GM06990 (cell line): Measurements from ENCODE around the gene NRIP2.

Source experiments
- DNase-seq: peaks from one replicate; pipeline ENCODE4 v3.0.0-alpha.2; 2011; ENCODE audit not compliant: insufficient read length; ENCODE audit errors: extremely low read depth
- H3K27me3 ChIP-seq: replicated peaks from 2 replicates; pipeline ENCODE4 v1.6.0; 2011; ENCODE audit warnings: low read length; ENCODE audit not compliant: control insufficient read depth, insufficient read depth
- H3K36me3 ChIP-seq: 2 replicates; pipeline ENCODE4 v1.5.1; 2011; ENCODE audit warnings: low read length; ENCODE audit not compliant: control insufficient read depth, insufficient read depth
- H3K4me3 ChIP-seq: replicated peaks from 2 replicates; pipeline ENCODE4 v1.5.1; 2011; ENCODE audit warnings: low read depth, mild to moderate bottlenecking, control low read depth, low read length
- TF ChIP-seq, protein P1 (sequence below): IDR thresholded peaks from 2 replicates; pipeline ENCODE4 v1.5.1; 2011; ENCODE audit warnings: low read length, control low read depth, mild to moderate bottlenecking, inconsistent platforms; ENCODE audit not compliant: insufficient read depth, poor library complexity, severe bottlenecking

Gene NRIP2

DNA sequence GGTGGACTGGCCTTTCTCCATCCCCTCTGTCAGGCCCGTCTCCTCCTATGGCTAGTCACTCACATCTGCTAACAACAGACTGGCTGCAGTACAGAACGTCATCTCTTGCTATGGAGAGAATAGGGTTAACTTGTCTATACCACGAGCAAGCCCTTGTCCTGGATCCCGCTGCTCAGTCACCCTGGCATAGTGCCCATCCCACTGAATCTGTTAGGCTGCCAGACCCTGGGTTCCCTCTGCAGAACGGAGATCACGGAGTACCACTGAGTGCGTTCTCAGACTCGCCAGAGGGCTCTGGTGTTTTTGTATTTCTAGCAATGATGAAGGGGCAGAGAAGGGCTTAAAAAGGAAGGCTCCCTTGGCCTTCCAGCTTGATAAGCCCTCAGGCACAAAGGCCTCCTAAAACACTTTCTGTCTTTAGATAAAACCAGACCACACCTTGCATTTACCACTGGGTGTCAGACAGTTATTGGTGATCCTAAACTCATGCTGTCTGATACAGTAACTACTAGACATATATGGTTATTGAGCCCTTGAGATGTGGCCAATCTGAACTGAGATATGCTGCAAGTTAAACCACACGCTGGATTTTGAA lies 6.3 kb upstream of the NRIP2 start:
- H3K36me3 ChIP-seq = peaks cover 3% of the 10 kb centered on the region
- TF ChIP-seq, protein P1, sequence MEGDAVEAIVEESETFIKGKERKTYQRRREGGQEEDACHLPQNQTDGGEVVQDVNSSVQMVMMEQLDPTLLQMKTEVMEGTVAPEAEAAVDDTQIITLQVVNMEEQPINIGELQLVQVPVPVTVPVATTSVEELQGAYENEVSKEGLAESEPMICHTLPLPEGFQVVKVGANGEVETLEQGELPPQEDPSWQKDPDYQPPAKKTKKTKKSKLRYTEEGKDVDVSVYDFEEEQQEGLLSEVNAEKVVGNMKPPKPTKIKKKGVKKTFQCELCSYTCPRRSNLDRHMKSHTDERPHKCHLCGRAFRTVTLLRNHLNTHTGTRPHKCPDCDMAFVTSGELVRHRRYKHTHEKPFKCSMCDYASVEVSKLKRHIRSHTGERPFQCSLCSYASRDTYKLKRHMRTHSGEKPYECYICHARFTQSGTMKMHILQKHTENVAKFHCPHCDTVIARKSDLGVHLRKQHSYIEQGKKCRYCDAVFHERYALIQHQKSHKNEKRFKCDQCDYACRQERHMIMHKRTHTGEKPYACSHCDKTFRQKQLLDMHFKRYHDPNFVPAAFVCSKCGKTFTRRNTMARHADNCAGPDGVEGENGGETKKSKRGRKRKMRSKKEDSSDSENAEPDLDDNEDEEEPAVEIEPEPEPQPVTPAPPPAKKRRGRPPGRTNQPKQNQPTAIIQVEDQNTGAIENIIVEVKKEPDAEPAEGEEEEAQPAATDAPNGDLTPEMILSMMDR = no peak
- H3K27me3 ChIP-seq = no peaks in the 10 kb centered on the region
- no peak for DNase-seq
- no peak overlapping the region for H3K4me3 ChIP-seq

DNA sequence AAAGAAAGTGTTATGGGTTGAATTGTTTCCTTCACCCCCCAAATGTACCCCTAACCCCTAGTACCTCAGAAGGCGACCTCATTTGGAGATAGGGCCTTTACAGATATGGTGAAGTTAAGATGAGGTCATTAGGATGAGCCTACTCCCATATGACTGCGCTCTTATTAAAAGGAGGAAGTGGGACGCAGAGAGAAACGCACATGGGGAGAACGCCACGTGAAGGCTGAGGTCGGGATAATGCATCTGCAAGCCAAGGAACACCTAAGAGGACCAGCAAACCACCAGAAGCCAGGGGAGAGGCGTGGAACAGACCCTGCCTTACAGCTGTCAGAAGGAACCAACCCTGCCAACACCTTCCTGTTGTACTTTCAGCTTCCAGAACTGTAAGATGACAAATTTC lies 1.7 kb upstream of the NRIP2 start:
- TF ChIP-seq, protein P1 = no peak
- no peak for DNase-seq
- no peaks in the 10 kb centered on the region for H3K27me3 ChIP-seq
- peaks cover 2% of the 10 kb centered on the region for H3K36me3 ChIP-seq
- H3K4me3 ChIP-seq = no peak overlapping the region

DNA sequence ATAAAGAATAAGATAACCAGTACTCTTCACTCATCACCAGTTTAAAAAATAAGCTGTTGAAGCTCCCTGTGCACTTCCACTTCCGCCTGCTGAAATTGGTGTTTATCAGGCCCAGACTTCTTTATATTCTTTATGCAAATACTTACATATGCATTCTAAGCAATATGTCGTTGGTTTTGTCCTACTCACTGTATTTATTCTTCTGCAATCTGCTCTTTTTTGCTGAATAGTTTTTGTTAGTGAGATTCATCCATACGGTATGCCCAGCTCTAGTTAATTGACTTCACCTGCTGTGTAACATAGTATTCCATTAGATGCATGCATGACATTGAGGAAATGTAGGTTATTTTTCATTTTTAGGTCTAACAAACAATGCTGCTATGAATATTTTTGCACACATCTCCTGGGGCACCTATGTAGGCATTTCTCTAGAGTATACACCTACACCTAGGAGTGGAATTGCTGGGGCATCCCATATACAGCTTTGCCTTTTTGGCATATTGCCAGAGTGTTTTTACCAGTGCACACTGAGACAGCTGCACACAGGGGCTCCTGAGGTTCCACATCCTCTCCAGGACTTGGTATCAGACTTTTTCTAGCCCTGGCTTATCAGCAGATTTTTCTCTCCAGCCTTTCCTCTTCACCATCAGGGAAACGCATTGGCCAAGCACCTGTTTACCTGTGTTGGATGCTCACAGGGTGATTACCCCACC lies 1.0 kb upstream of the NRIP2 start:
- TF ChIP-seq, protein P1 = no peak

DNA sequence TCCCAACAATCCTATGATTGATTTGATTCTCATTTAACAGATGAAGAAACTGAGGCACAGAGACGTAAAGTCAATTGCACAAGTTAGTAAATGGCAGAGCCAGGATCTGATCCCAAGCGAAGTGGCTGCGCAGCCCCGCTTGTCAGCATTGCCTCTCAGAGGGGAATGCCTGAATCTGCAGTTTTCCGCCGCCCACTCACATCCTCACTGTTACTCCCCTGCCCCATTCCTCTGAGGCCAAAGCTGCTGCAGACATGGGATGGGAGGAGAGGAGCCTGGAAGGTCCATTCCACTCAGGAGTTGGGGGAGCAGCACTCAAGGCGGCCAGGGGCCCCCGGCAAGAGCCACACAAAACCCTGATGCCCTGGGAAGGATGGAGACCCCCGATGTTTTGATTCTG lies 1.0 kb downstream of the NRIP2 start:
- H3K4me3 ChIP-seq = no peak overlapping the region
- DNase-seq = no peak
- TF ChIP-seq, protein P1 = no peak
- H3K27me3 ChIP-seq = no peaks in the 10 kb centered on the region
- peaks cover 7% of the 10 kb centered on the region for H3K36me3 ChIP-seq

More for the DNA sequence above, 1.0 kb upstream of the NRIP2 start:
- peaks cover 2% of the 10 kb centered on the region for H3K36me3 ChIP-seq
- H3K27me3 ChIP-seq = no peaks in the 10 kb centered on the region
- DNase-seq = no peak
- H3K4me3 ChIP-seq = no peak overlapping the region

DNA sequence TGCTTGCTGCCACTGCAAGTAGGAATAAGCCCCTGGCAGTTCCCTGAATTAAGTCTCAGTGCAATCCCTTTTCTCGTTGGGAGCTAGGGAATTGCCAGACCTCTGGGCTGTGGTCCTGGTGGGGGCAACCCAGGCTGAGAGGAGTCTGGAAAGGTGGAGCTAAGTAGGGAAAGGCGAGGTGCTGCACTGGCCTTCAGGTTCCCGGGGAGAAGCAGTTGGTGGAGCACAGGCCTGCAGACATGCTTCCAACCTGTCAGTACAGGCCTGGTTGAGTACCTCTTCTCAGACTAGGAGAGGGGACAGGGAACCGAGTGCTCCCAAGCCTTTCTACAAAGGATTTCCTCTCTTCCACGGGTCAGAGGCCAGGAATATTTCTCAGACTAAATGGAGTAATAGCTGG lies 1.5 kb downstream of the NRIP2 start:
- no peaks in the 10 kb centered on the region for H3K27me3 ChIP-seq
- DNase-seq = no peak
- TF ChIP-seq, protein P1 = no peak
- H3K36me3 ChIP-seq = peaks cover 7% of the 10 kb centered on the region
- no peak overlapping the region for H3K4me3 ChIP-seq
